Vagina (tissue), 2 donors: ENCODE measurements around the gene FAIM2.

Source experiments
- POLR2A ChIP-seq, 2 donors: fragments of 450-650 bp; IDR thresholded peaks; one replicate each; pipeline ENCODE4 v1.6.1; 2017; ENCODE audit warnings: antibody characterized with exemption in 2 of 2, mild to moderate bottlenecking in 2 of 2, moderate library complexity in 2 of 2
- TF ChIP-seq, protein P1 (sequence below), 3 experiments: fragments of 450-650 bp in 2 of 3; fragments of 200-600 bp in 1 of 3; sonication (generic) in 1 of 3; IDR thresholded peaks; one replicate each; pipeline ENCODE4 v1.5.1; 2017 to 2019; ENCODE audit warnings: antibody characterized with exemption in 3 of 3, mild to moderate bottlenecking in 2 of 3, moderate library complexity in 2 of 3

DNA sequence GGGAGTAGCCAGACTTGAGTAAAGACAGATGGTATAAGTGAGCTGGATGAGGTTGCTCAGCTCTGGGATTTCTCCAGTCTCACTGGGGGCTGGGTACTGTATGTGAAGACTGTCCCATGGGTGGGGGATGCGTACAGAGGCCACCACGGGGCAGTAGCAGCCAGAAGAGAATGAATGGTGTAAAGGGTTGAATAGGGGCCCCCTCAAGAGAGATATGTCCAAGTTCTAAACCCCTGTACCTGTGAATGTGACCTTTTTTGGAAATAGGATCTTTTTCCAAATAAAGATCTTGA is 39.0 kb downstream of the FAIM2 start:
- TF ChIP-seq, protein P1, sequence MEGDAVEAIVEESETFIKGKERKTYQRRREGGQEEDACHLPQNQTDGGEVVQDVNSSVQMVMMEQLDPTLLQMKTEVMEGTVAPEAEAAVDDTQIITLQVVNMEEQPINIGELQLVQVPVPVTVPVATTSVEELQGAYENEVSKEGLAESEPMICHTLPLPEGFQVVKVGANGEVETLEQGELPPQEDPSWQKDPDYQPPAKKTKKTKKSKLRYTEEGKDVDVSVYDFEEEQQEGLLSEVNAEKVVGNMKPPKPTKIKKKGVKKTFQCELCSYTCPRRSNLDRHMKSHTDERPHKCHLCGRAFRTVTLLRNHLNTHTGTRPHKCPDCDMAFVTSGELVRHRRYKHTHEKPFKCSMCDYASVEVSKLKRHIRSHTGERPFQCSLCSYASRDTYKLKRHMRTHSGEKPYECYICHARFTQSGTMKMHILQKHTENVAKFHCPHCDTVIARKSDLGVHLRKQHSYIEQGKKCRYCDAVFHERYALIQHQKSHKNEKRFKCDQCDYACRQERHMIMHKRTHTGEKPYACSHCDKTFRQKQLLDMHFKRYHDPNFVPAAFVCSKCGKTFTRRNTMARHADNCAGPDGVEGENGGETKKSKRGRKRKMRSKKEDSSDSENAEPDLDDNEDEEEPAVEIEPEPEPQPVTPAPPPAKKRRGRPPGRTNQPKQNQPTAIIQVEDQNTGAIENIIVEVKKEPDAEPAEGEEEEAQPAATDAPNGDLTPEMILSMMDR (IDR thresholded peaks at IDR 0.05), result no peak
- TF ChIP-seq POLR2A (IDR thresholded peaks at IDR 0.05), result no peak
